Esophagus muscularis mucosa (tissue), 4 donors: Measurements from ENCODE around the gene SFT2D3. TPM values are rescaled to one million over a fixed set of nuclear protein-coding genes. Genes with fewer than 3 reads are reported as not detected.

Source experiments
- DNase-seq: peaks from one replicate; pipeline ENCODE4 v3.0.0-alpha.2; 2017; ENCODE audit errors: extremely low spot score
- H3K27ac ChIP-seq, 4 donors: fragments of 200-600 bp; sonication (generic); replicated peaks in 1 of 4; 1 replicate in 3 of 4; 2 replicates in 1 of 4; pipeline ENCODE4 v1.5.1; 2016 to 2019; ENCODE audit warnings: mild to moderate bottlenecking in 1 of 4
- H3K27me3 ChIP-seq, 4 donors: fragments of 200-600 bp; sonication (generic); one replicate each; pipeline versions ENCODE4 v1.5.1 to v1.6.0; 2016 to 2019
- H3K36me3 ChIP-seq, 4 donors: fragments of 200-600 bp; sonication (generic); one replicate each; pipeline ENCODE4 v1.5.1; 2016 to 2019
- H3K4me1 ChIP-seq, 4 donors: fragments of 200-600 bp; sonication (generic); one replicate each; pipeline ENCODE4 v1.5.1; 2016 to 2019
- H3K4me3 ChIP-seq, 4 donors: fragments of 200-600 bp; sonication (generic); 1 replicate in 2 of 4; 2 replicates in 2 of 4; pipeline ENCODE4 v1.5.1; 2016 to 2019; ENCODE audit warnings: mild to moderate bottlenecking in 4 of 4, moderate library complexity in 1 of 4
- H3K9me3 ChIP-seq, 4 donors: fragments of 200-600 bp; sonication (generic); 1 replicate in 3 of 4; 2 replicates in 1 of 4; pipeline ENCODE4 v1.5.1; 2016 to 2019
- EP300 ChIP-seq: sonication (generic); formaldehyde crosslinking; IDR thresholded peaks from one replicate; pipeline ENCODE4 v1.6.1; 2017; ENCODE audit warnings: antibody characterized with exemption
- POLR2A ChIP-seq: fragments of 450-650 bp; IDR thresholded peaks from one replicate; pipeline ENCODE4 v1.6.1; 2017; ENCODE audit warnings: antibody characterized with exemption, moderate library complexity, mild to moderate bottlenecking, low read depth
- POLR2AphosphoS5 ChIP-seq, 2 donors: sonication (generic); formaldehyde crosslinking; IDR thresholded peaks; one replicate each; pipeline ENCODE4 v1.6.1; 2017; ENCODE audit warnings: antibody characterized with exemption in 2 of 2
- WGBS: methylation state at CpG from one replicate; pipeline ENCODE4 v1.1.5; 2018; 5-methylcytosine and 5-hydroxymethylcytosine counted together
- intact Hi-C: fragments of 100-400 bp; cut with DNase I; formaldehyde crosslinking; loops from one replicate; pipeline ENCODE4 v1.15.1; 2023
- total RNA-seq, 4 donors: library from RNA; depleted of rRNA; stranded (reverse); fragments of >200 nt; gene quantifications; one replicate each; pipeline versions ENCODE4 v1.1.0 to v1.2.1, GENCODE V29; 2016
- TF ChIP-seq, protein P1 (sequence below), 3 experiments: fragments of 200-600 bp in 2 of 3; fragments of 450-650 bp in 1 of 3; sonication (generic) in 2 of 3; IDR thresholded peaks; one replicate each; pipeline ENCODE4 v1.5.1; 2017 to 2019; ENCODE audit warnings: antibody characterized with exemption in 3 of 3, mild to moderate bottlenecking in 2 of 3, moderate library complexity in 1 of 3

SFT2D3 gene
- total RNA-seq, 4 donors from 2014 or later = 5.8 to 11.8 (median 9.4) TPM

GRCh38 chr2:127670055-127670956, 31.0 kb upstream of the SFT2D3 start:
- no peak for DNase-seq
- Histone ChIP-seq H3K4me3 (peak overlapping the region; percentile 6 to 92 (median 83)), H3K27me3 (no peaks in the 10 kb centered on the region), H3K4me1 (peaks cover 58 to 94% (median 82%) of the 10 kb centered on the region in 4 donors), H3K9me3 (no peaks in the 10 kb centered on the region), H3K27ac (peak overlapping the region; percentile 97 to 99 (median 98)), H3K36me3 (peaks cover 0 to 20% (median 0%) of the 10 kb centered on the region in 4 donors)
- whole genome bisulfite sequencing = 53% methylated on average over 10 of the region's 10 CpGs
- intact Hi-C loops = no loop called here
- TF ChIP-seq, protein P1, sequence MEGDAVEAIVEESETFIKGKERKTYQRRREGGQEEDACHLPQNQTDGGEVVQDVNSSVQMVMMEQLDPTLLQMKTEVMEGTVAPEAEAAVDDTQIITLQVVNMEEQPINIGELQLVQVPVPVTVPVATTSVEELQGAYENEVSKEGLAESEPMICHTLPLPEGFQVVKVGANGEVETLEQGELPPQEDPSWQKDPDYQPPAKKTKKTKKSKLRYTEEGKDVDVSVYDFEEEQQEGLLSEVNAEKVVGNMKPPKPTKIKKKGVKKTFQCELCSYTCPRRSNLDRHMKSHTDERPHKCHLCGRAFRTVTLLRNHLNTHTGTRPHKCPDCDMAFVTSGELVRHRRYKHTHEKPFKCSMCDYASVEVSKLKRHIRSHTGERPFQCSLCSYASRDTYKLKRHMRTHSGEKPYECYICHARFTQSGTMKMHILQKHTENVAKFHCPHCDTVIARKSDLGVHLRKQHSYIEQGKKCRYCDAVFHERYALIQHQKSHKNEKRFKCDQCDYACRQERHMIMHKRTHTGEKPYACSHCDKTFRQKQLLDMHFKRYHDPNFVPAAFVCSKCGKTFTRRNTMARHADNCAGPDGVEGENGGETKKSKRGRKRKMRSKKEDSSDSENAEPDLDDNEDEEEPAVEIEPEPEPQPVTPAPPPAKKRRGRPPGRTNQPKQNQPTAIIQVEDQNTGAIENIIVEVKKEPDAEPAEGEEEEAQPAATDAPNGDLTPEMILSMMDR (IDR thresholded peaks at IDR 0.05) = no peak
- TF ChIP-seq POLR2A = no peak

GRCh38 chr2:127670957-127671290, 30.4 kb upstream of the SFT2D3 start:
- no peak for DNase-seq
- TF ChIP-seq EP300 (no peak), POLR2AphosphoS5 (IDR thresholded peaks at IDR 0.05) (no peak), POLR2A (no peak)
- TF ChIP-seq, protein P1 (IDR thresholded peaks at IDR 0.05) = no peak
- peak overlapping the region; percentile 97 to 99 (median 98) for H3K27ac ChIP-seq
- peak overlapping the region; percentile 6 to 92 (median 83) for H3K4me3 ChIP-seq
- no peaks in the 10 kb centered on the region for H3K9me3 ChIP-seq
- peaks cover 0 to 20% (median 0%) of the 10 kb centered on the region in 4 donors for H3K36me3 ChIP-seq
- H3K27me3 ChIP-seq = no peaks in the 10 kb centered on the region
- intact Hi-C loops = no loop called here
- WGBS = 54% methylated on average over 5 of the region's 5 CpGs
- peaks cover 51 to 94% (median 81%) of the 10 kb centered on the region in 4 donors for H3K4me1 ChIP-seq

GRCh38 chr2:127671557-127672302, 29.6 kb upstream of the SFT2D3 start:
- H3K27ac ChIP-seq = peak overlapping the region; percentile 97 to 99 (median 98)
- H3K27me3 ChIP-seq = no peaks in the 10 kb centered on the region
- H3K4me1 ChIP-seq = peaks cover 51 to 94% (median 81%) of the 10 kb centered on the region in 4 donors
- WGBS = 50% methylated on average over 4 of the region's 14 CpGs
- H3K4me3 ChIP-seq = peak overlapping the region; percentile 78 to 97 (median 90)
- no peaks in the 10 kb centered on the region for H3K9me3 ChIP-seq
- intact Hi-C loops = no loop called here
- DNase-seq = no peak
- TF ChIP-seq POLR2AphosphoS5 (IDR thresholded peaks at IDR 0.05) = peak in 1 of 2 donors; percentile 9
- no peak for TF ChIP-seq EP300
- H3K36me3 ChIP-seq = peaks cover 0 to 20% (median 0%) of the 10 kb centered on the region in 4 donors

- Histone ChIP-seq H3K27ac (peak overlapping the region; percentile 97 to 99 (median 98)), H3K4me1 (peaks cover 47 to 93% (median 80%) of the 10 kb centered on the region in 4 donors), H3K36me3 (peaks cover 0 to 20% (median 0%) of the 10 kb centered on the region in 4 donors), H3K9me3 (no peaks in the 10 kb centered on the region), H3K4me3 (peak overlapping the region; percentile 78 to 97 (median 90)), H3K27me3 (no peaks in the 10 kb centered on the region)
- intact Hi-C loops = no loop called here
- TF ChIP-seq POLR2AphosphoS5 (IDR thresholded peaks at IDR 0.05) (peak in 1 of 2 donors; percentile 26), POLR2A (no peak), EP300 (no peak)
- TF ChIP-seq, protein P1 (IDR thresholded peaks at IDR 0.05) = no peak
- WGBS = 50% methylated on average over 17 of the region's 20 CpGs
- DNase-seq = no peak
Observed at GRCh38 chr2:127672341-127673224, 28.7 kb upstream of the SFT2D3 start.
